ENCODE measurements around the gene CCR1.
"Not testable (repeated sequence)": the region's sequence is repeated elsewhere in the genome, so short reads cannot be mapped to it uniquely, and the experiment has no call there.

The CCR1 gene

GRCh38 chr3:46163556-46164041 lies 44.5 kb downstream of the CCR1 start:
- DNase-seq: no peak

GRCh38 chr3:46162975-46163555 lies 45.0 kb downstream of the CCR1 start:
- no peak for DNase-seq

GRCh38 chr3:46157685-46158084 lies 50.4 kb downstream of the CCR1 start:
- not testable (repeated sequence) for DNase-seq

GRCh38 chr3:46154311-46154710 lies 53.8 kb downstream of the CCR1 start:
- DNase-seq: no peak

Data from CD4-positive, alpha-beta T cell treated with Interferon gamma for 1 hour (primary cell).